Heart left ventricle (tissue), 16 donors: ENCODE measurements around the gene TNS3. TPM values are rescaled to one million over a fixed set of nuclear protein-coding genes. Genes with fewer than 3 reads are reported as not detected.

Experiments
- ATAC-seq, 4 donors: fragments of 200-7000 bp; cut with Tn5 transposase; one replicate each; pipeline ENCODE4 v1.9.1; 2020 to 2022; ENCODE audit warnings: moderate library complexity in 4 of 4, mild to moderate bottlenecking in 3 of 4, moderate number of reproducible peaks in 1 of 4
- DNase-seq, 5 donors: peaks; one replicate each; pipeline ENCODE4 v3.0.0-alpha.2; 2020
- H3K27ac ChIP-seq, 12 donors: fragments of 200-600 bp; sonication (generic) in 4 of 12; one replicate each; pipeline versions ENCODE4 v1.5.0 to v1.8.0; 2016 to 2022; ENCODE audit warnings: mild to moderate bottlenecking in 2 of 12
- H3K27me3 ChIP-seq, 9 donors: fragments of 200-600 bp; sonication (generic) in 2 of 9; one replicate each; pipeline versions ENCODE4 v1.5.1 to v1.8.0; 2016 to 2022; ENCODE audit warnings: mild to moderate bottlenecking in 3 of 9
- H3K36me3 ChIP-seq, 9 donors: fragments of 200-600 bp; sonication (generic) in 2 of 9; one replicate each; pipeline versions ENCODE4 v1.5.0 to v1.8.0; 2018 to 2022; ENCODE audit warnings: mild to moderate bottlenecking in 2 of 9
- H3K4me1 ChIP-seq, 12 donors: fragments of 200-600 bp; sonication (generic) in 4 of 12; one replicate each; pipeline versions ENCODE4 v1.5.0 to v1.8.0; 2016 to 2022; ENCODE audit warnings: mild to moderate bottlenecking in 3 of 12
- H3K4me3 ChIP-seq, 12 donors: fragments of 200-600 bp; sonication (generic) in 4 of 12; one replicate each; pipeline versions ENCODE4 v1.5.0 to v1.8.0; 2017 to 2022; ENCODE audit warnings: mild to moderate bottlenecking in 9 of 12, moderate library complexity in 4 of 12
- H3K9me3 ChIP-seq, 12 donors: fragments of 200-600 bp; sonication (generic) in 4 of 12; one replicate each; pipeline versions ENCODE4 v1.5.0 to v1.8.0; 2016 to 2022; ENCODE audit warnings: mild to moderate bottlenecking in 1 of 12
- CTCF ChIP-seq, 12 donors: fragments of 200-600 bp; sonication (generic) in 4 of 12; IDR thresholded peaks; one replicate each; pipeline versions ENCODE4 v1.5.0 to v1.8.0; 2018 to 2022; ENCODE audit warnings: antibody characterized with exemption in 12 of 12, mild to moderate bottlenecking in 5 of 12
- POLR2A ChIP-seq, 2 donors: fragments of 450-650 bp; IDR thresholded peaks; one replicate each; pipeline ENCODE4 v1.6.1; 2017; ENCODE audit warnings: antibody characterized with exemption in 2 of 2, mild to moderate bottlenecking in 2 of 2, moderate library complexity in 2 of 2
- WGBS, 4 donors: extraction: QIAGEN DNeasy Blood & Tissue Kit in 2 of 4; methylation state at CpG; one replicate each; pipeline versions ENCODE4 v1.1.5 to v1.1.7; 2013 to 2018; 5-methylcytosine and 5-hydroxymethylcytosine counted together
- intact Hi-C, 10 donors: fragments of 100-400 bp; cut with DNase I; formaldehyde crosslinking; loops; one replicate each; pipeline versions ENCODE4 v1.11.1 to v1.14.2; 2022
- polyA plus RNA-seq, 2 donors: library from polyadenylated mRNA; stranded (reverse); fragments of 200-250 nt; gene quantifications; one replicate each; pipeline ENCODE4 v1.2.3, GENCODE V29; 2013
- total RNA-seq, 9 donors: library from RNA; depleted of rRNA in 2 of 9; stranded (reverse); fragments of >200 nt in 2 of 9; fragmentation: NEBNext Ultra II Directional in 3 of 9; extraction: Animal tissue kit (Norgen Biotek cat#: 25700) in 3 of 9; gene quantifications; one replicate each; pipeline versions ENCODE4 v1.1.0 to v1.2.4, GENCODE V29; 2016 to 2023
- donor health status: ischemic (EF 13 %, LVEDD 7.1; RV severe dilation, severe dysfunction).
- donor health status: healthy with polysubstance abuse.
- donor health status: DM: no; HTN: yes; CAD: no.
- donor health status: DM: no; HTN: no; CAD: no.
- donor health status: ischemic (EF 25% LVEDD 6.9; RV normal size, moderate dysfunction).
- donor health status: ischemic (EF 25% LVEDD 5.7; RV mildly dilated, moderate dysfunction).
- donor health status: healthy.
- donor health status: DM: yes; HTN: yes; CAD: no.
- donor health status: ischemic (EF 35%, LVEDD 5.7; RV mildly dilated, moderate dysfunction).
- donor health status: nonischemic (EF 11% LVEDD 7.7; RV severe dilation, severe dysfunction).
- donor health status: DM: yes; HTN: yes; CAD: no.
- donor health status: PGD.
- donor health status: ischemic (EF 29% LVEDD 5.4; RV normal size, mild dysfunction).
- donor health status: nonischemic (EF 23%, LVEDD 6.1; RV moderate dilation, normal function).

The TNS3 gene
- total and polyA plus RNA-seq, 11 donors = 10.1 to 116 (median 32.7) TPM

- no peaks in the 10 kb centered on the region for H3K9me3 ChIP-seq
- intact Hi-C loops = no loop called here
- 91 to 95% (median 92%) methylated on average over 6 of the region's 6 CpGs for WGBS, 4 donors
- H3K27ac ChIP-seq = peak overlapping the region in 2 of 12 donors; percentile 83
- peaks cover 0 to 37% (median 0%) of the 10 kb centered on the region in 9 donors for H3K36me3 ChIP-seq
- DNase-seq (no peak), ATAC-seq (no peak)
- no peak for TF ChIP-seq CTCF (IDR thresholded peaks at IDR 0.05)
- no peak for TF ChIP-seq POLR2A (IDR thresholded peaks at IDR 0.05)
- peaks cover 0 to 39% (median 20%) of the 10 kb centered on the region in 12 donors for H3K4me1 ChIP-seq
- no peaks in the 10 kb centered on the region for H3K27me3 ChIP-seq
- no peak overlapping the region for H3K4me3 ChIP-seq
Observed at GRCh38 chr7:47381134-47381495, 200.8 kb downstream of the TNS3 start.

DNA sequence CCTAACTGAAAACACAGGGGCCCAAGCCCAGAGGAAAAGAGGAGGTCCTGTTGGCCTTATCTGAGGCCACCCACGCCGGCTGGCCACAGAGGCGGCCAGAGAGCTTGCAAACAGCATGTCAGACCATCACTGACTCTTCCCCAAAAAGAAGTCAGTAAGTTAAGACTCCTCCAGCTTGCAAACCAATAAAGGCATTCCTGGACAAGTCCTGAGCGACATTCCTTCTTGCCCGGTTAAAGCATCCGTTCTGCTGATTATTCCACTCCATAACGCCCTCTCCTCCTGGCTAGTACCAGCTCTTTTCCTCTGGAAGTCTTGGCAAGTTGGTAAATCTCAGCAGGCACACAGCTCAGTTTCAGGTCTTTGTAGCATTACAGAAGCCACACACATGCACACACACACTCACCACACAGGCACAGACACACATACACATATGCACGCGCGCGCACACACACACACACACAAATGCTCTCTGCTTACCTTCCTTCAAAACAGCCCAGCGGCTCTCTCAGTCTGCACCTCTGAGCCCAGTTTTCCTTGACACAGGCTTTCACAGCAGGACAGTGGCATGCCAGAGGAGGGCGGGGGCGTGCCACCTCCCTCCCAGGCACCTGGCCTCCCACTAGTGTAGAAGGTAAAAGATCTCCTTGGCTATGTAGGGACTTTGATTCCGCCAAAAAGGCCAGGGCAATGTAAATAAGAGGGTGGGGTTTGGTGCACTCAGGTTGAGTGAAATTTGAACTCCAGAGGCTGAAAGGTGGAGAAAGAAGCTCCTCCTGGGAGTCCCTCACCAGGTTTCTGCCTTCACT is 201.4 kb downstream of the TNS3 start:
- Histone ChIP-seq H3K4me3 (peak overlapping the region in 5 of 12 donors; percentile 9 to 32 (median 24)), H3K9me3 (no peaks in the 10 kb centered on the region), H3K27ac (peak overlapping the region; percentile 29 to 90 (median 74)), H3K36me3 (peaks cover 0 to 31% (median 0%) of the 10 kb centered on the region in 9 donors), H3K4me1 (peaks cover 0 to 42% (median 23%) of the 10 kb centered on the region in 12 donors), H3K27me3 (no peaks in the 10 kb centered on the region)
- ATAC-seq = peak in 1 of 4 donors; percentile 5
- TF ChIP-seq POLR2A (IDR thresholded peaks at IDR 0.05) (no peak), CTCF (IDR thresholded peaks at IDR 0.05) (no peak)
- intact Hi-C loops = no loop called here
- DNase-seq = no peak
- WGBS, 4 donors = 67 to 69% (median 68%) methylated on average over 15 of the region's 15 CpGs

DNA sequence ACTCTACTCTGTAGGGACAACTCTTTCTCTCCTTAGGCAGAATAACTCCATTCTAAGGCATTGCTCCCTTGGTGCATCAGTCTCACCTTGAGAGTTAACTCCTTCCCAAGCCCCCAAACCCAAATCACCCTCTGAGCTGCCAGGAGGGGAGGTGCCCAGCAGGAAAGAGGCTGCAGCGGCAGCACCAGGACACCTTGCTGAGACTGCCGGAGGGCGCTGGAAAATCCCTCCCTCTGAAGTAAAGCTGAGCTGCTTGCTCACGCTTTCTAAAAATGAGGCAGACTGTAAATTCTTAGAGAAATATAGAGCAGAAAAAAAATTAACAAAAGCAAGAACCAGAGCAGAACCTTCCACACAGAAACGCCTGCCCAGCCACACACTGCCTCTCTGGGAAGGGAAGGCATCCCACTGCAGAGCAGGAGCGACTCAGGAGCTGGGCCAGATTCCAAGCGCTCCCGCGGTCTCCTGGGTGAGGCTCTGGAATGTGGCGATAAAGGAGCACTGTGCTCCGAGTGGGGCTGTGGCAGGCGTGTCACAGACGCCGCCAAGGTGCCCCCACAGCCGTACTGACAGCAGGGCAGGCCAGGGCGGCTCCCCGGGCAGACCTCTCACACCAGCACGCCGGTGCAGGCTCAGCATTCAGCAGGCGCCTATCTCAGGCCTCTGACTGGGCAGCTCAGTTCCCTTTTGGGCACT is 202.1 kb downstream of the TNS3 start:
- ATAC-seq = peak; percentile 90 to 94 (median 92)
- Histone ChIP-seq H3K27me3 (no peaks in the 10 kb centered on the region), H3K9me3 (no peaks in the 10 kb centered on the region), H3K4me1 (peaks cover 0 to 49% (median 29%) of the 10 kb centered on the region in 12 donors), H3K4me3 (peak overlapping the region in 5 of 12 donors; percentile 9 to 32 (median 24)), H3K27ac (peak overlapping the region; percentile 29 to 90 (median 74)), H3K36me3 (peaks cover 0 to 26% (median 0%) of the 10 kb centered on the region in 9 donors)
- TF ChIP-seq CTCF (IDR thresholded peaks at IDR 0.05) (peak in 1 of 12 donors; percentile 14), POLR2A (IDR thresholded peaks at IDR 0.05) (no peak)
- intact Hi-C loops = loop anchor here in 3 of 10 donors (5.0 to 10.0 kb wide), 4 partner anchors 42 to 115 kb away; no protein-coding TSS in a partner anchor
- 25 to 39% (median 37%) methylated on average over 18 to 20 of the region's 20 CpGs for WGBS, 4 donors
- peak; percentile 77 to 93 (median 85) for DNase-seq
